Lower lobe of right lung (tissue), 2 donors: ENCODE data around the gene ANKRD6. TPM values are rescaled to one million over a fixed set of nuclear protein-coding genes. Genes with fewer than 3 reads are reported as not detected.

ENCODE experiments used
- ATAC-seq, 2 donors: fragments of 200-7000 bp; cut with Tn5 transposase; one replicate each; pipeline ENCODE4 v1.9.1; 2020 to 2022; ENCODE audit warnings: mild to moderate bottlenecking in 2 of 2, moderate library complexity in 2 of 2
- DNase-seq: peaks from one replicate; pipeline ENCODE4 v3.0.0-alpha.2; 2020
- H3K27ac ChIP-seq: fragments of 200-600 bp; one replicate; pipeline ENCODE4 v1.8.0; 2022
- H3K27me3 ChIP-seq: fragments of 200-600 bp; one replicate; pipeline ENCODE4 v1.8.0; 2022; ENCODE audit warnings: low read depth
- H3K36me3 ChIP-seq: fragments of 200-600 bp; one replicate; pipeline ENCODE4 v1.8.0; 2022; ENCODE audit warnings: mild to moderate bottlenecking
- H3K4me1 ChIP-seq: fragments of 200-600 bp; one replicate; pipeline ENCODE4 v1.8.0; 2022
- H3K4me3 ChIP-seq: fragments of 200-600 bp; one replicate; pipeline ENCODE4 v1.8.0; 2022; ENCODE audit warnings: mild to moderate bottlenecking
- H3K9me3 ChIP-seq: fragments of 200-600 bp; one replicate; pipeline ENCODE4 v1.8.0; 2022
- CTCF ChIP-seq: fragments of 200-600 bp; IDR thresholded peaks from one replicate; pipeline ENCODE4 v1.8.0; 2022; ENCODE audit warnings: antibody characterized with exemption, mild to moderate bottlenecking
- intact Hi-C: fragments of 100-400 bp; cut with DNase I; formaldehyde crosslinking; loops from one replicate; pipeline ENCODE4 v1.11.0; 2022
- total RNA-seq: library from RNA; stranded (reverse); fragmentation: NEBNext Ultra II Directional; extraction: Animal tissue kit (Norgen Biotek cat#: 25700); gene quantifications from one replicate; pipeline ENCODE4 v1.2.1, GENCODE V29; 2021
- donor health status: DM: no; HTN: yes; CAD: no; lungs with severe emphysema.

The ANKRD6 gene
- total RNA-seq, 1 donor from 2014 or later: 17.7 TPM

- no peak overlapping the region for H3K27ac ChIP-seq
- no peak for DNase-seq
- H3K27me3 ChIP-seq: no peaks in the 10 kb centered on the region
- no peak for ATAC-seq
- TF ChIP-seq CTCF: no peak
- no peaks in the 10 kb centered on the region for H3K36me3 ChIP-seq
- intact Hi-C loops: no loop called here
- H3K9me3 ChIP-seq: no peaks in the 10 kb centered on the region
- H3K4me1 ChIP-seq: no peaks in the 10 kb centered on the region
- no peak overlapping the region for H3K4me3 ChIP-seq
Observed at GRCh38 chr6:89528866-89529265, 95.9 kb downstream of the ANKRD6 start.

GRCh38 chr6:89530982-89531381 lies 98.0 kb downstream of the ANKRD6 start:
- no peak for TF ChIP-seq CTCF
- no peaks in the 10 kb centered on the region for H3K4me1 ChIP-seq
- ATAC-seq: no peak

GRCh38 chr6:89536231-89536630 lies 103.3 kb downstream of the ANKRD6 start:
- no peak for ATAC-seq
- no peaks in the 10 kb centered on the region for H3K9me3 ChIP-seq
- no peak for DNase-seq
- no peaks in the 10 kb centered on the region for H3K4me1 ChIP-seq
- H3K36me3 ChIP-seq: no peaks in the 10 kb centered on the region
- H3K4me3 ChIP-seq: no peak overlapping the region
- intact Hi-C loops: no loop called here
- no peaks in the 10 kb centered on the region for H3K27me3 ChIP-seq
- no peak overlapping the region for H3K27ac ChIP-seq
- no peak for TF ChIP-seq CTCF

More at GRCh38 chr6:89530982-89531381, 98.0 kb downstream of the ANKRD6 start:
- DNase-seq: no peak
- Histone ChIP-seq H3K27me3 (no peaks in the 10 kb centered on the region), H3K9me3 (no peaks in the 10 kb centered on the region), H3K4me3 (no peak overlapping the region), H3K36me3 (no peaks in the 10 kb centered on the region), H3K27ac (no peak overlapping the region)
- intact Hi-C loops: no loop called here

GRCh38 chr6:89539779-89540178 lies 106.8 kb downstream of the ANKRD6 start:
- H3K27ac ChIP-seq: no peak overlapping the region
- no peak overlapping the region for H3K4me3 ChIP-seq
- intact Hi-C loops: no loop called here
- no peak for TF ChIP-seq CTCF
- H3K36me3 ChIP-seq: no peaks in the 10 kb centered on the region
- DNase-seq (no peak), ATAC-seq (no peak)
- H3K27me3 ChIP-seq: no peaks in the 10 kb centered on the region
- no peaks in the 10 kb centered on the region for H3K9me3 ChIP-seq
- H3K4me1 ChIP-seq: no peaks in the 10 kb centered on the region

GRCh38 chr6:89542081-89542857 lies 109.3 kb downstream of the ANKRD6 start:
- ATAC-seq: peak in 1 of 2 donors; percentile 81
- Histone ChIP-seq H3K27me3 (no peaks in the 10 kb centered on the region), H3K27ac (no peak overlapping the region), H3K4me3 (peak overlapping the region; percentile 12), H3K36me3 (no peaks in the 10 kb centered on the region), H3K4me1 (no peaks in the 10 kb centered on the region), H3K9me3 (no peaks in the 10 kb centered on the region)
- intact Hi-C loops: no loop called here
- no peak for TF ChIP-seq CTCF
- DNase-seq: no peak
